HL-60 (cell line): ENCODE results near the gene TCEANC2.

Source experiments
- CTCF ChIP-seq: IDR thresholded peaks from one replicate; pipeline ENCODE4 v1.5.1; 2011; ENCODE audit warnings: low read length, control low read depth, inconsistent platforms; ENCODE audit not compliant: insufficient read depth
- GABPA ChIP-seq: IDR thresholded peaks from 2 replicates; pipeline ENCODE4 v1.6.1; 2012; ENCODE audit warnings: low read depth
- POLR2AphosphoS5 ChIP-seq: IDR thresholded peaks from 2 replicates; pipeline ENCODE4 v1.6.1; 2012; ENCODE audit warnings: low read depth
- REST ChIP-seq: IDR thresholded peaks from 2 replicates; pipeline ENCODE4 v1.6.1; 2012; ENCODE audit warnings: low read depth; ENCODE audit not compliant: insufficient replicate concordance

DNA sequence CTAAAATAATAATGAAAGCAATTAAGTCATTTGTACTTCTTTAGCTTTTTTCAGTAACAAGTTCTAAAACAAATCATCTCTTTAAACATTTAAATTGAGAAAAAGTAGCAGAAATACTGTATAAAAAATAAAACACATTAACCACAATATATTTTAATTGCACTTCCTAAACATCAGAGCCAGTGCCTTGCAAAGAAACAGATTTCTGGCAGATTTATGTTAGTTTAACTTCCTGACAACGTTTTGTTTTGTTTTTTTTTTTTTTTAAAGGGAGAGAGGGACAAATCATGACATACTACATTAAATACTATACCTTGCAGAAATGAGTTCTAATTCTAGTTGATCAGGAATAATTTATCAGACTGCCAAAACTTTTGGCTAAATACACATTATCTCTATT is 11.6 kb upstream of the TCEANC2 start:
- TF ChIP-seq CTCF (no peak), POLR2AphosphoS5 (no peak), REST (no peak), GABPA (no peak)
